Activated naive CD8-positive, alpha-beta T cell treated with anti-CD3 and anti-CD28 coated beads, Interleukin-2, amount 50 U/mL, for 24 hours (primary cell): ENCODE data around the gene FLNC.
A peak's percentile ranks its signal among the peaks of the same experiment; 100 is the strongest.

ENCODE experiments used
- ATAC-seq: fragments of 150-1000 bp; cut with Tn5 transposase; one replicate; pipeline ENCODE4 v1.10.0; 2021
- DNase-seq: peaks from one replicate; pipeline ENCODE4 v3.0.0; 2021
- H3K27ac Mint-ChIP-seq: one replicate; pipeline ENCODE4 v1.8.0; 2021; ENCODE audit warnings: mild to moderate bottlenecking, mixed read lengths
- H3K27me3 Mint-ChIP-seq: one replicate; pipeline ENCODE4 v1.8.0; 2021; ENCODE audit warnings: mixed read lengths
- H3K36me3 Mint-ChIP-seq: one replicate; pipeline ENCODE4 v1.8.0; 2021; ENCODE audit warnings: low read depth, mixed read lengths
- H3K4me1 Mint-ChIP-seq: one replicate; pipeline ENCODE4 v1.8.0; 2021; ENCODE audit warnings: mixed read lengths
- H3K4me3 Mint-ChIP-seq: one replicate; pipeline ENCODE4 v1.8.0; 2021; ENCODE audit warnings: mild to moderate bottlenecking, moderate library complexity, mixed read lengths
- H3K9me3 Mint-ChIP-seq: one replicate; pipeline ENCODE4 v1.8.0; 2021; ENCODE audit warnings: mixed read lengths

Gene FLNC

GRCh38 chr7:128878226-128879105 is 48.3 kb downstream of the FLNC start:
- no peak overlapping the region for H3K4me3 Mint-ChIP-seq

GRCh38 chr7:128879461-128879938 is 49.3 kb downstream of the FLNC start:
- Mint-ChIP-seq H3K36me3 (no peaks in the 10 kb centered on the region), H3K4me1 (peaks cover 2% of the 10 kb centered on the region), H3K27ac (no peak overlapping the region), H3K4me3 (no peak overlapping the region), H3K9me3 (no peaks in the 10 kb centered on the region), H3K27me3 (peaks cover 3% of the 10 kb centered on the region)
- DNase-seq (no peak), ATAC-seq (no peak)

More at GRCh38 chr7:128878226-128879105, 48.3 kb downstream of the FLNC start:
- ATAC-seq (no peak), DNase-seq (no peak)
- Mint-ChIP-seq H3K27ac (no peak overlapping the region), H3K4me1 (peaks cover under 1% of the 10 kb centered on the region), H3K36me3 (no peaks in the 10 kb centered on the region), H3K9me3 (no peaks in the 10 kb centered on the region), H3K27me3 (no peaks in the 10 kb centered on the region)

GRCh38 chr7:128879939-128880746 is 49.9 kb downstream of the FLNC start:
- peaks cover 3% of the 10 kb centered on the region for H3K27me3 Mint-ChIP-seq
- DNase-seq = no peak

GRCh38 chr7:128880791-128881457 is 50.7 kb downstream of the FLNC start:
- Mint-ChIP-seq H3K27ac (no peak overlapping the region), H3K9me3 (no peaks in the 10 kb centered on the region), H3K27me3 (peaks cover 5% of the 10 kb centered on the region), H3K36me3 (no peaks in the 10 kb centered on the region), H3K4me1 (peaks cover 2% of the 10 kb centered on the region), H3K4me3 (no peak overlapping the region)
- DNase-seq = no peak
- ATAC-seq = no peak

More at GRCh38 chr7:128879939-128880746, 49.9 kb downstream of the FLNC start:
- H3K4me3 Mint-ChIP-seq = no peak overlapping the region
- ATAC-seq = no peak
- H3K9me3 Mint-ChIP-seq = no peaks in the 10 kb centered on the region
- no peak overlapping the region for H3K27ac Mint-ChIP-seq
- H3K36me3 Mint-ChIP-seq = no peaks in the 10 kb centered on the region
- H3K4me1 Mint-ChIP-seq = peaks cover 2% of the 10 kb centered on the region

- H3K9me3 Mint-ChIP-seq = no peaks in the 10 kb centered on the region
- no peak for ATAC-seq
- no peak overlapping the region for H3K4me3 Mint-ChIP-seq
- peaks cover 2% of the 10 kb centered on the region for H3K4me1 Mint-ChIP-seq
- H3K27me3 Mint-ChIP-seq = peaks cover 5% of the 10 kb centered on the region
- no peak overlapping the region for H3K27ac Mint-ChIP-seq
- no peak for DNase-seq
- H3K36me3 Mint-ChIP-seq = no peaks in the 10 kb centered on the region
These were observed 51.4 kb downstream of the FLNC start for GRCh38 chr7:128881458-128882125.

- peaks cover 5% of the 10 kb centered on the region for H3K27me3 Mint-ChIP-seq
- no peak for DNase-seq
- H3K4me1 Mint-ChIP-seq = peaks cover 2% of the 10 kb centered on the region
- ATAC-seq = no peak
- no peaks in the 10 kb centered on the region for H3K9me3 Mint-ChIP-seq
- no peak overlapping the region for H3K4me3 Mint-ChIP-seq
- no peak overlapping the region for H3K27ac Mint-ChIP-seq
- H3K36me3 Mint-ChIP-seq = no peaks in the 10 kb centered on the region
These were observed 51.9 kb downstream of the FLNC start for GRCh38 chr7:128882134-128882533.

GRCh38 chr7:128883622-128884448 is 53.6 kb downstream of the FLNC start:
- Mint-ChIP-seq H3K4me3 (peak overlapping the region; percentile 42), H3K36me3 (no peaks in the 10 kb centered on the region), H3K9me3 (no peaks in the 10 kb centered on the region), H3K27ac (no peak overlapping the region), H3K4me1 (peaks cover 2% of the 10 kb centered on the region), H3K27me3 (peaks cover 5% of the 10 kb centered on the region)
- ATAC-seq = peak; percentile 63
- DNase-seq = peak; percentile 90

- H3K4me1 Mint-ChIP-seq = peaks cover 2% of the 10 kb centered on the region
- H3K9me3 Mint-ChIP-seq = no peaks in the 10 kb centered on the region
- no peaks in the 10 kb centered on the region for H3K36me3 Mint-ChIP-seq
- no peak overlapping the region for H3K4me3 Mint-ChIP-seq
- ATAC-seq (no peak), DNase-seq (no peak)
- no peak overlapping the region for H3K27ac Mint-ChIP-seq
- H3K27me3 Mint-ChIP-seq = peaks cover 8% of the 10 kb centered on the region
These were observed 54.6 kb downstream of the FLNC start for GRCh38 chr7:128884561-128885369.

GRCh38 chr7:128885370-128886187 is 55.4 kb downstream of the FLNC start:
- ATAC-seq = no peak
- no peaks in the 10 kb centered on the region for H3K9me3 Mint-ChIP-seq

GRCh38 chr7:128886391-128887168 is 56.4 kb downstream of the FLNC start:
- no peak for DNase-seq
- ATAC-seq = no peak
- Mint-ChIP-seq H3K4me3 (no peak overlapping the region), H3K36me3 (no peaks in the 10 kb centered on the region), H3K9me3 (no peaks in the 10 kb centered on the region), H3K27me3 (peaks cover 14% of the 10 kb centered on the region), H3K4me1 (peaks cover 2% of the 10 kb centered on the region), H3K27ac (no peak overlapping the region)

More at GRCh38 chr7:128885370-128886187, 55.4 kb downstream of the FLNC start:
- DNase-seq = no peak
- H3K36me3 Mint-ChIP-seq = no peaks in the 10 kb centered on the region
- peaks cover 14% of the 10 kb centered on the region for H3K27me3 Mint-ChIP-seq
- H3K4me1 Mint-ChIP-seq = peaks cover 2% of the 10 kb centered on the region
- no peak overlapping the region for H3K27ac Mint-ChIP-seq
- H3K4me3 Mint-ChIP-seq = no peak overlapping the region

- H3K27ac Mint-ChIP-seq = no peak overlapping the region
- H3K4me1 Mint-ChIP-seq = peaks cover 2% of the 10 kb centered on the region
- H3K9me3 Mint-ChIP-seq = no peaks in the 10 kb centered on the region
- H3K27me3 Mint-ChIP-seq = peaks cover 17% of the 10 kb centered on the region
- no peak for ATAC-seq
- no peak overlapping the region for H3K4me3 Mint-ChIP-seq
- DNase-seq = no peak
- H3K36me3 Mint-ChIP-seq = no peaks in the 10 kb centered on the region
These were observed 57.2 kb downstream of the FLNC start for GRCh38 chr7:128887169-128888038.
